Tibial artery (tissue), 4 donors: ENCODE data around the gene LUZP1.

ENCODE experiments used
- DNase-seq, 2 donors: peaks; one replicate each; pipeline ENCODE4 v3.0.0-alpha.2; 2019
- H3K27ac ChIP-seq, 2 donors: fragments of 200-600 bp; sonication (generic) in 1 of 2; 1 replicate in 1 of 2; 2 replicates in 1 of 2; pipeline ENCODE4 v1.5.1; 2018 to 2019; ENCODE audit warnings: mild to moderate bottlenecking in 1 of 2
- H3K27me3 ChIP-seq, 2 donors: fragments of 200-600 bp; sonication (generic) in 1 of 2; one replicate each; pipeline versions ENCODE4 v1.5.1 to v1.6.0; 2016 to 2019
- H3K36me3 ChIP-seq, 3 donors: fragments of 200-600 bp; sonication (generic) in 2 of 3; one replicate each; pipeline ENCODE4 v1.5.1; 2016 to 2019; ENCODE audit warnings: mild to moderate bottlenecking in 2 of 3
- H3K4me1 ChIP-seq, 4 donors: fragments of 200-600 bp; sonication (generic) in 2 of 4; 1 replicate in 3 of 4; 2 replicates in 1 of 4; pipeline ENCODE4 v1.5.1; 2016 to 2019
- H3K4me3 ChIP-seq, 2 donors: fragments of 200-600 bp; sonication (generic) in 1 of 2; 1 replicate in 1 of 2; 2 replicates in 1 of 2; pipeline ENCODE4 v1.5.1; 2018 to 2019; ENCODE audit warnings: mild to moderate bottlenecking in 2 of 2
- H3K9me3 ChIP-seq, 3 donors: fragments of 200-600 bp; sonication (generic) in 1 of 3; one replicate each; pipeline ENCODE4 v1.5.1; 2016 to 2019
- intact Hi-C: fragments of 100-400 bp; cut with DNase I; formaldehyde crosslinking; loops from one replicate; pipeline ENCODE4 v1.15.0; 2023; ENCODE audit warnings: low total_unique reads
- TF ChIP-seq, protein P1 (sequence below), 2 experiments: fragments of 200-600 bp in 1 of 2; fragments of 450-650 bp in 1 of 2; IDR thresholded peaks; one replicate each; pipeline ENCODE4 v1.5.1; 2017 to 2019; ENCODE audit warnings: antibody characterized with exemption in 2 of 2, mild to moderate bottlenecking in 1 of 2, moderate library complexity in 1 of 2

The LUZP1 gene

GRCh38 chr1:23111600-23112535 is 56.8 kb downstream of the LUZP1 start:
- TF ChIP-seq, protein P1, sequence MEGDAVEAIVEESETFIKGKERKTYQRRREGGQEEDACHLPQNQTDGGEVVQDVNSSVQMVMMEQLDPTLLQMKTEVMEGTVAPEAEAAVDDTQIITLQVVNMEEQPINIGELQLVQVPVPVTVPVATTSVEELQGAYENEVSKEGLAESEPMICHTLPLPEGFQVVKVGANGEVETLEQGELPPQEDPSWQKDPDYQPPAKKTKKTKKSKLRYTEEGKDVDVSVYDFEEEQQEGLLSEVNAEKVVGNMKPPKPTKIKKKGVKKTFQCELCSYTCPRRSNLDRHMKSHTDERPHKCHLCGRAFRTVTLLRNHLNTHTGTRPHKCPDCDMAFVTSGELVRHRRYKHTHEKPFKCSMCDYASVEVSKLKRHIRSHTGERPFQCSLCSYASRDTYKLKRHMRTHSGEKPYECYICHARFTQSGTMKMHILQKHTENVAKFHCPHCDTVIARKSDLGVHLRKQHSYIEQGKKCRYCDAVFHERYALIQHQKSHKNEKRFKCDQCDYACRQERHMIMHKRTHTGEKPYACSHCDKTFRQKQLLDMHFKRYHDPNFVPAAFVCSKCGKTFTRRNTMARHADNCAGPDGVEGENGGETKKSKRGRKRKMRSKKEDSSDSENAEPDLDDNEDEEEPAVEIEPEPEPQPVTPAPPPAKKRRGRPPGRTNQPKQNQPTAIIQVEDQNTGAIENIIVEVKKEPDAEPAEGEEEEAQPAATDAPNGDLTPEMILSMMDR (IDR thresholded peaks at IDR 0.05): no peak
- Histone ChIP-seq H3K4me3 (no peak overlapping the region), H3K4me1 (peaks cover 0 to 36% (median 2%) of the 10 kb centered on the region in 4 donors), H3K36me3 (peaks cover 11 to 18% (median 14%) of the 10 kb centered on the region in 3 donors), H3K27ac (no peak overlapping the region), H3K27me3 (no peaks in the 10 kb centered on the region), H3K9me3 (no peaks in the 10 kb centered on the region)
- no peak for DNase-seq
- intact Hi-C loops: no loop called here

DNA sequence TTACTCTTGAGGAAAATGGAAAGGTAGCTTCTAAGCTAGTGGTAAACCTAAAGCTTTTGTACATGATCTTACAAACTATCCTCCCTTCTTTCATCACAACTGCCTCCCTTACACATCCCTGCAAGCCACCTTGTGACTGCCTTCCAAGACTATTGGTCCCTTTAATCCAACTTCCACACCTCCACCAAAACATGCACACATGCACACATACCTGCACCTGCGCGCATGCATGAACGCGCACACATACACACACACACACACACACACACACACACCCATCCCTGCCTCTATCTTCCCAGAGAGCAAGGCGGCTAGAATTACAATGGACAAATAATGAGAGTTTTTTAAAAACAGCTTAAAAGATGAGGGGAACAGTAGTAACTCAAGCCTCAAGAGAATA is 58.3 kb downstream of the LUZP1 start:
- no peaks in the 10 kb centered on the region for H3K27me3 ChIP-seq
- TF ChIP-seq, protein P1 (IDR thresholded peaks at IDR 0.05): no peak
- no peak overlapping the region for H3K4me3 ChIP-seq
- intact Hi-C loops: no loop called here
- H3K27ac ChIP-seq: no peak overlapping the region
- H3K4me1 ChIP-seq: peaks cover 0 to 30% (median 2%) of the 10 kb centered on the region in 4 donors
- H3K36me3 ChIP-seq: peaks cover 11 to 18% (median 14%) of the 10 kb centered on the region in 3 donors
- H3K9me3 ChIP-seq: no peaks in the 10 kb centered on the region
- DNase-seq: no peak

DNA sequence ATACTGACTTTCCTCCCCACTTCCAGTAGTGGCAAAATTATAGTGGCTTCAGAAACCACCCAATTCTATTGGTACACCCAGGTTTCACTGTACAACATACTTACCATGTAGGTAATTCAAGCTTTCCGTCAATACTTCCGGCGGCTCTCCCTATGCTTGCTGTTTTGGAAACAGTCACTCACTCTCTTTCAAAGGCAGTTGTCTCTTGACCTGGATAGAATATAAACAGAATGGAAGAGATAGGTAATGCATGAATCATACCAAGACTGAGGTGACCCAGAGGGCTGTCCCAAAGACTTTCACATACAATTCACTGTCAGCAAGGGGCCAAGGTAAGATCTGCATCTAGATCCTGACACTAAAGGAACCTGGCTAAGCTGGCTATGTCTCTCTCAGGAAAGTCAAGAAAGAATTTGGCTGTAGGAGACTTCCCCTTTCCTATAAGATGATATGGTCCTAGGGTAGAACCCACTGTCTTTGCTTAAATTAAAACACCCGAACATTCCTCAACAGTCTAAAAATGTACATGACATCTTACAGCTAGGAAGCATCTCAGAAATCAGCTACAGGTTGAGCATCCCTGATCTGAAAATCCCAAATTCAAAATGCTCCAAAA is 59.6 kb downstream of the LUZP1 start:
- TF ChIP-seq, protein P1 (IDR thresholded peaks at IDR 0.05): no peak
- Histone ChIP-seq H3K4me1 (peaks cover 0 to 17% (median 2%) of the 10 kb centered on the region in 4 donors), H3K4me3 (no peak overlapping the region), H3K36me3 (peaks cover 11 to 18% (median 14%) of the 10 kb centered on the region in 3 donors), H3K9me3 (no peaks in the 10 kb centered on the region), H3K27me3 (no peaks in the 10 kb centered on the region), H3K27ac (no peak overlapping the region)
- intact Hi-C loops: no loop called here
- no peak for DNase-seq

GRCh38 chr1:23103001-23103889 is 65.4 kb downstream of the LUZP1 start:
- H3K4me3 ChIP-seq: no peak overlapping the region
- H3K4me1 ChIP-seq: peaks cover 0 to 53% (median 33%) of the 10 kb centered on the region in 4 donors
- TF ChIP-seq, protein P1 (IDR thresholded peaks at IDR 0.05): no peak
- H3K36me3 ChIP-seq: peaks cover 3 to 11% (median 8%) of the 10 kb centered on the region in 3 donors
- H3K27me3 ChIP-seq: no peaks in the 10 kb centered on the region
- intact Hi-C loops: no loop called here
- no peaks in the 10 kb centered on the region for H3K9me3 ChIP-seq
- no peak for DNase-seq
- H3K27ac ChIP-seq: no peak overlapping the region

- TF ChIP-seq, protein P1 (IDR thresholded peaks at IDR 0.05): no peak
- no peak overlapping the region for H3K27ac ChIP-seq
- H3K9me3 ChIP-seq: no peaks in the 10 kb centered on the region
- no peaks in the 10 kb centered on the region for H3K27me3 ChIP-seq
- no peak for DNase-seq
- no peak overlapping the region for H3K4me3 ChIP-seq
- H3K4me1 ChIP-seq: peaks cover 0 to 55% (median 34%) of the 10 kb centered on the region in 4 donors
- intact Hi-C loops: no loop called here
- H3K36me3 ChIP-seq: peaks cover 0 to 2% (median 0%) of the 10 kb centered on the region in 3 donors
Observed at GRCh38 chr1:23102289-23102688, 66.4 kb downstream of the LUZP1 start.
